ENCODE results near the gene HABP4. TPM values are rescaled to one million over a fixed set of nuclear protein-coding genes. Genes with fewer than 3 reads are reported as not detected.

The HABP4 gene
- total and polyA plus RNA-seq, 2 of the 4 experiments (the other 2 are of a cell fraction) = 5.2 to 10.6 TPM

GRCh38 chr9:96458226-96458625, 8.3 kb downstream of the HABP4 start:
- H2BK5ac ChIP-seq (ENCODE audit: low read depth, low read length, poor library complexity, severe bottlenecking) = no peak overlapping the region
- no peaks in the 10 kb centered on the region for H3K9me3 ChIP-seq (ENCODE audit: control insufficient read depth, insufficient read depth, low read length)
- H4K5ac ChIP-seq (ENCODE audit: low read depth, low read length) = no peak overlapping the region
- no peak overlapping the region for H2AK9ac ChIP-seq (replicated peaks; ENCODE audit: low read depth, low read length, poor library complexity)
- H3K4me3 ChIP-seq (ENCODE audit: insufficient read depth, low read depth, low read length) = no peak overlapping the region
- H3K23ac ChIP-seq (ENCODE audit: low read depth, low read length) = no peak overlapping the region
- no peak overlapping the region for H3K27ac ChIP-seq (ENCODE audit: insufficient read depth, low read length)
- no TSS peak for BruUV-seq (replicated peaks)
- H4K8ac ChIP-seq (ENCODE audit: low read depth in 2 of 2, low read length in 2 of 2) = no peak overlapping the region
- 80% methylated on average over 3 of the region's 8 CpGs; no CpG with 5 or more reads in 1 of the 2 experiments for WGBS, 2 experiments (ENCODE audit: extremely low coverage in 2 of 2, insufficient read length in 1 of 2)
- H2BK20ac ChIP-seq (ENCODE audit: low read depth, low read length) = no peak overlapping the region
- peaks cover 8% of the 10 kb centered on the region for H3K4me1 ChIP-seq (ENCODE audit: control insufficient read depth, insufficient read depth, low read length)
- dilution Hi-C loops (cut with HindIII; ENCODE audit: low sequenced_read_pairs, unreplicated experiment) = no loop called here
- POLR2A ChIA-PET (ENCODE audit: unreplicated experiment) = no interaction called here
- in situ Hi-C loops (cut with MboI; ENCODE audit: low sequenced_read_pairs) = no loop called here
- CTCF ChIA-PET = no interaction called here
- H2BK15ac ChIP-seq (ENCODE audit: low read depth, low read length) = no peak overlapping the region
- no peaks in the 10 kb centered on the region for H4K20me1 ChIP-seq (ENCODE audit: insufficient read depth, low read length)
- H3K27me3 ChIP-seq (ENCODE audit: control insufficient read depth, insufficient read depth, low read length) = no peaks in the 10 kb centered on the region
- H2AK5ac ChIP-seq (ENCODE audit: low read depth, low read length) = no peak overlapping the region
- intact Hi-C loops (cut with micrococcal nuclease) = no loop called here
- 0 out of 2 replicates have a peak, but pooled peaks cover 1% of the 10 kb centered on the region for H3K36me3 ChIP-seq (ENCODE audit: control insufficient read depth, insufficient read depth, low read length)
- H2BK120ac ChIP-seq (ENCODE audit: low read depth, low read length) = no peak overlapping the region
- peaks cover 8 to 56% of the 10 kb centered on the region in 2 experiments; a peak in 3 of 4 replicates for H3K79me1 ChIP-seq (ENCODE audit: low read depth in 1 of 2, low read length in 2 of 2)
- no peak overlapping the region for H3K56ac ChIP-seq (ENCODE audit: extremely low read depth, insufficient read depth, low read length)
- H3K4ac ChIP-seq (ENCODE audit: low read depth, low read length) = no peak overlapping the region
- no peak overlapping the region for H2AFZ ChIP-seq (replicated peaks; ENCODE audit: low read length, poor library complexity)
- ATAC-seq (ENCODE audit: low read depth) = no peak
- no peak overlapping the region for H3K14ac ChIP-seq (replicated peaks; ENCODE audit: low read depth, low read length)
- H4K91ac ChIP-seq (ENCODE audit: insufficient read depth, low read depth, low read length) = no peak overlapping the region
- H3K9ac ChIP-seq (ENCODE audit: low read depth, low read length) = no peak overlapping the region
- H3K9me1 ChIP-seq (ENCODE audit: insufficient read depth, low read length) = peaks cover 3% of the 10 kb centered on the region; the same call in 1 of the 2 replicates
- TF ChIP-seq BHLHE40 (IDR thresholded peaks at IDR 0.05; ENCODE audit: low read depth, low read length) (no peak), RFX5 (IDR thresholded peaks at IDR 0.05; ENCODE audit: low read depth, low read length) (no peak), FOS (IDR thresholded peaks at IDR 0.05; ENCODE audit: low read depth, low read length) (no peak), RAD21 (IDR thresholded peaks at IDR 0.05; ENCODE audit: low read length) (no peak), RCOR1 (IDR thresholded peaks at IDR 0.05; ENCODE audit: insufficient replicate concordance, low read length) (no peak), CHD1 (IDR thresholded peaks at IDR 0.05; ENCODE audit: low read depth, low read length) (no peak), ELK1 (IDR thresholded peaks at IDR 0.05; ENCODE audit: borderline replicate concordance, low read depth, low read length) (no peak)
- TF ChIP-seq, protein P1, sequence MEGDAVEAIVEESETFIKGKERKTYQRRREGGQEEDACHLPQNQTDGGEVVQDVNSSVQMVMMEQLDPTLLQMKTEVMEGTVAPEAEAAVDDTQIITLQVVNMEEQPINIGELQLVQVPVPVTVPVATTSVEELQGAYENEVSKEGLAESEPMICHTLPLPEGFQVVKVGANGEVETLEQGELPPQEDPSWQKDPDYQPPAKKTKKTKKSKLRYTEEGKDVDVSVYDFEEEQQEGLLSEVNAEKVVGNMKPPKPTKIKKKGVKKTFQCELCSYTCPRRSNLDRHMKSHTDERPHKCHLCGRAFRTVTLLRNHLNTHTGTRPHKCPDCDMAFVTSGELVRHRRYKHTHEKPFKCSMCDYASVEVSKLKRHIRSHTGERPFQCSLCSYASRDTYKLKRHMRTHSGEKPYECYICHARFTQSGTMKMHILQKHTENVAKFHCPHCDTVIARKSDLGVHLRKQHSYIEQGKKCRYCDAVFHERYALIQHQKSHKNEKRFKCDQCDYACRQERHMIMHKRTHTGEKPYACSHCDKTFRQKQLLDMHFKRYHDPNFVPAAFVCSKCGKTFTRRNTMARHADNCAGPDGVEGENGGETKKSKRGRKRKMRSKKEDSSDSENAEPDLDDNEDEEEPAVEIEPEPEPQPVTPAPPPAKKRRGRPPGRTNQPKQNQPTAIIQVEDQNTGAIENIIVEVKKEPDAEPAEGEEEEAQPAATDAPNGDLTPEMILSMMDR (conservative IDR thresholded peaks at IDR 0.05; ENCODE audit: low read depth, low read length) = no peak
- DNase-seq = no peak
- no peak overlapping the region for H3K4me2 ChIP-seq (ENCODE audit: low read depth, low read length)
- no peak overlapping the region for H3K18ac ChIP-seq (ENCODE audit: low read depth, low read length)
